M059J (cell line): ENCODE data around the gene RHBDD1. TPM values are rescaled to one million over a fixed set of nuclear protein-coding genes. Genes with fewer than 3 reads are reported as not detected.

ENCODE experiments used
- DNase-seq: peaks from one replicate; pipeline ENCODE4 v3.0.0-alpha.2; 2012; ENCODE audit warnings: low read depth
- total RNA-seq: library from RNA; depleted of rRNA; stranded (reverse); fragments of >200 nt; shearing (Covaris generic); gene quantifications from 2 replicates; pipeline ENCODE4 v1.2.3, GENCODE V29; 2014; rRNA removed

The RHBDD1 gene
- total RNA-seq: 4.4 and 11.6 TPM in 2 replicates

GRCh38 chr2:226835796-226836547, at the start of gene RHBDD1:
Gene RHBDD1, plus strand, starts transcription at chr2:226836054. Its CDS starts 28,640 bp downstream, at chr2:226864694.
- peak; percentile 92 for DNase-seq

GRCh38 chr2:226788064-226788463, 47.8 kb upstream of the RHBDD1 start:
- DNase-seq: no peak

- no peak for DNase-seq
Observed at GRCh38 chr2:226788881-226789490, 46.9 kb upstream of the RHBDD1 start.

- DNase-seq: no peak
Observed at GRCh38 chr2:226790011-226790410, 45.8 kb upstream of the RHBDD1 start.

- DNase-seq: no peak
Observed at GRCh38 chr2:226790431-226790830, 45.4 kb upstream of the RHBDD1 start.

GRCh38 chr2:226791056-226791486, 44.8 kb upstream of the RHBDD1 start:
- peak; percentile 33 for DNase-seq

- DNase-seq: peak; percentile 75
Observed at GRCh38 chr2:226791487-226792081, 44.3 kb upstream of the RHBDD1 start.

- no peak for DNase-seq
Observed at GRCh38 chr2:226792155-226792881, 43.5 kb upstream of the RHBDD1 start.

GRCh38 chr2:226793646-226794045, 42.2 kb upstream of the RHBDD1 start:
- no peak for DNase-seq

- DNase-seq: peak; percentile 35
Observed at GRCh38 chr2:226794196-226794661, 41.6 kb upstream of the RHBDD1 start.

GRCh38 chr2:226794751-226795171, 41.1 kb upstream of the RHBDD1 start:
- peak; percentile 76 for DNase-seq

- DNase-seq: no peak
Observed at GRCh38 chr2:226795281-226796011, 40.4 kb upstream of the RHBDD1 start.

- no peak for DNase-seq
Observed at GRCh38 chr2:226796012-226796839, 39.6 kb upstream of the RHBDD1 start.

- DNase-seq: no peak
Observed at GRCh38 chr2:226796840-226797288, 39.0 kb upstream of the RHBDD1 start.

GRCh38 chr2:226797289-226797988, 38.4 kb upstream of the RHBDD1 start:
- DNase-seq: no peak

- DNase-seq: no peak
Observed at GRCh38 chr2:226797989-226798421, 37.8 kb upstream of the RHBDD1 start.

GRCh38 chr2:226798422-226799210, 37.2 kb upstream of the RHBDD1 start:
- DNase-seq: peak; percentile 37

GRCh38 chr2:226799211-226799975, 36.5 kb upstream of the RHBDD1 start, which contains the start of gene IRS1:
Gene IRS1, minus strand, starts transcription at chr2:226799820. Its CDS starts 1,082 bp downstream, at chr2:226798738.
- peak; percentile 76 for DNase-seq
